Astrocyte of the hippocampus (primary cell): ENCODE measurements around the gene ARHGEF1.

Experiments
- DNase-seq: peaks from one replicate; pipeline ENCODE4 v3.0.0; 2011; ENCODE audit warnings: low read depth, low spot score

The ARHGEF1 gene

GRCh38 chr19:41880329-41880708 is 2.7 kb upstream of the ARHGEF1 start:
- DNase-seq = no peak

GRCh38 chr19:41883463-41883820 is 458 bp downstream of the ARHGEF1 start:
- peak; percentile 15 for DNase-seq

GRCh38 chr19:41883821-41884733 is 1.1 kb downstream of the ARHGEF1 start:
- peak; percentile 98 for DNase-seq

- no peak for DNase-seq
Observed at GRCh38 chr19:41886761-41887710, 4.1 kb downstream of the ARHGEF1 start.

- peak; percentile 84 for DNase-seq
Observed at GRCh38 chr19:41887711-41888382, 4.9 kb downstream of the ARHGEF1 start.

- DNase-seq = no peak
Observed at GRCh38 chr19:41888926-41889325, 5.9 kb downstream of the ARHGEF1 start.

GRCh38 chr19:41889896-41890295 is 6.9 kb downstream of the ARHGEF1 start:
- DNase-seq = no peak

- no peak for DNase-seq
Observed at GRCh38 chr19:41890936-41891335, 8.0 kb downstream of the ARHGEF1 start.

- no peak for DNase-seq
Observed at GRCh38 chr19:41892173-41892902, 9.4 kb downstream of the ARHGEF1 start.

GRCh38 chr19:41893899-41894298 is 10.9 kb downstream of the ARHGEF1 start:
- no peak for DNase-seq

- DNase-seq = no peak
Observed at GRCh38 chr19:41894350-41894749, 11.4 kb downstream of the ARHGEF1 start.

GRCh38 chr19:41895745-41896580 is 13.0 kb downstream of the ARHGEF1 start:
- no peak for DNase-seq

- DNase-seq = no peak
Observed at GRCh38 chr19:41896581-41896942, 13.6 kb downstream of the ARHGEF1 start.

GRCh38 chr19:41897181-41897580 is 14.2 kb downstream of the ARHGEF1 start:
- no peak for DNase-seq

- DNase-seq = no peak
Observed at GRCh38 chr19:41897820-41898219, 14.8 kb downstream of the ARHGEF1 start.

- no peak for DNase-seq
Observed at GRCh38 chr19:41898235-41898634, 15.3 kb downstream of the ARHGEF1 start.

GRCh38 chr19:41901707-41902360 is 18.9 kb downstream of the ARHGEF1 start:
- no peak for DNase-seq

- no peak for DNase-seq
Observed at GRCh38 chr19:41902594-41902993, 19.6 kb downstream of the ARHGEF1 start.

GRCh38 chr19:41903193-41903953 is 20.4 kb downstream of the ARHGEF1 start:
- DNase-seq = no peak
